Measurements from ENCODE around the gene WFIKKN2. TPM values are rescaled to one million over a fixed set of nuclear protein-coding genes. Genes with fewer than 3 reads are reported as not detected.
A peak's percentile ranks its signal among the peaks of the same experiment; 100 is the strongest.

WFIKKN2 gene
- total RNA-seq, 1 donor from 2014 or later: not detected

GRCh38 chr17:50837286-50837979, 2.0 kb downstream of the WFIKKN2 start:
- Histone ChIP-seq H3F3A (ENCODE audit: low read depth) (peaks cover 16% of the 10 kb centered on the region), H3K4me1 (peaks cover 25% of the 10 kb centered on the region), H3K4me2 (no peak overlapping the region), H3K4me3 (no peak overlapping the region), H2AFZ (replicated peaks) (no peak overlapping the region), H3K79me2 (ENCODE audit: low read depth) (no peaks in the 10 kb centered on the region), H3K36me3 (no peaks in the 10 kb centered on the region), H3K27me3 (no peaks in the 10 kb centered on the region), H4K20me1 (ENCODE audit: low read depth) (no peaks in the 10 kb centered on the region), H3K27ac (no peak overlapping the region), H3K9ac (no peak overlapping the region), H3K9me3 (ENCODE audit: low read depth) (no peaks in the 10 kb centered on the region)
- Mint-ChIP-seq H3K4me1 (peaks cover 57% of the 10 kb centered on the region), H3K4me3 (no peak overlapping the region), H3K27me3 (ENCODE audit: insufficient read depth, low read depth) (peaks cover 20% of the 10 kb centered on the region), H3K27ac (no peak overlapping the region), H3K9me3 (no peaks in the 10 kb centered on the region), H3K36me3 (no peaks in the 10 kb centered on the region)
- DNase-seq (ENCODE audit: low spot score): no peak
- TF ChIP-seq EZH2phosphoT487 (IDR thresholded peaks at IDR 0.05): no peak
- TF ChIP-seq EZH2 (IDR thresholded peaks at IDR 0.05): no peak
- no peak for TF ChIP-seq CTCF (IDR thresholded peaks at IDR 0.05)

DNA sequence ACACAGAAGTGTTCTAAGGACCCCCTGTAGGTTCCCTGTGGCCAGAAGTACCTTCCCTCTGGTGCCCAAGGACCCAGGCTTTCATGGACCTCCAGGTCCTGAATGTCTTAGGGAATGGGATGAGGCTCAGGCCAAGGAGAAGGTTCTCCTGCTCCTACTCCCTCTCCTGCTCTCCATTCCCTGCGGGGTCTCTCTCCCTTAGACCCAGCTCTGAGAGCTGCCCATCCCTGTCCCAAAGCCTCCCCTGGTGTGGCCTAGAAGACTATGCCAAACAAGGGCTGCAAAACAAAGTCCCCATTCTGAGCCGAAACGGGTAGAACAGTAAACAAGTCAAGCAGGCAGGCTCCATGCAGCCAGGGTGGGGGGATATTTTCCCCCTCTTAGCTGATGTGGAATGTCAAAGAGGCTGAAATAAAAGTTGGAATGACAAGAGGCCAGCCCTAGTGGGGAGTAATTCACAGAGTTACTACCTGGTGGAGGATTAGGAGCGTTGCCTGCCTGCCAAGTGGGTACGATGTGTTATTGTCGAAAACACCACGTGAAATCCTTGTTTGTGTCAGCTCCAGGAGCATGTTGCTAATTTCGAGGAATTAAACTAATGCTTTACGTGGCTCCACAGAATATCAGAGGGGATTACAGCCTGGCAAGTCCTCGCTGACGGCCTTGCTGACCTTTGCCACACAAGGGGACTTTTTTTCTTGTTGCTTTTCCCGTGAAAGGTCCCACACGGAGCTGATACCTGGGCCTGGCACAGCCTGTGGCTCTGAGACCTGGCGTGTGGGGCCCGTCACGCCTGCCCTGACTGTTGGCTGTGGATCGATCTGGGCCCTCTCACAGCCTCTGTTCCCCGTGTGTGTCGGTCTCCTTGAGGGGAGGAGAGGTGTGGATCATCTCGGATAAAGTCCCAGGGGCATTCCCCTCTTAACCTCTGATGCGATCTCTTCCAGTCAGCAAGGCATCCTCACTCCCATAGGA, 2.9 kb downstream of the WFIKKN2 start:
- no peak for DNase-seq (ENCODE audit: low spot score)
- peak overlapping the region; percentile 31 for H3K27ac ChIP-seq
- H3K4me1 ChIP-seq: peaks cover 25% of the 10 kb centered on the region
- H3K79me2 ChIP-seq (ENCODE audit: low read depth): no peaks in the 10 kb centered on the region
- H3K27me3 ChIP-seq: no peaks in the 10 kb centered on the region
- no peaks in the 10 kb centered on the region for H4K20me1 ChIP-seq (ENCODE audit: low read depth)
- H3K9me3 ChIP-seq (ENCODE audit: low read depth): no peaks in the 10 kb centered on the region
- H3K4me3 Mint-ChIP-seq: peak overlapping the region; percentile 24
- peak overlapping the region; percentile 40 for H3K27ac Mint-ChIP-seq
- H3K4me2 ChIP-seq: peak overlapping the region; percentile 56
- H2AFZ ChIP-seq (replicated peaks): peak overlapping the region; percentile 64
- no peaks in the 10 kb centered on the region for H3K36me3 ChIP-seq
- H3F3A ChIP-seq (ENCODE audit: low read depth): peaks cover 16% of the 10 kb centered on the region
- TF ChIP-seq EZH2 (IDR thresholded peaks at IDR 0.05) (no peak), EZH2phosphoT487 (IDR thresholded peaks at IDR 0.05) (no peak), CTCF (IDR thresholded peaks at IDR 0.05) (no peak)
- H3K9ac ChIP-seq: no peak overlapping the region
- H3K36me3 Mint-ChIP-seq: no peaks in the 10 kb centered on the region
- H3K4me3 ChIP-seq: no peak overlapping the region
- H3K27me3 Mint-ChIP-seq (ENCODE audit: insufficient read depth, low read depth): peaks cover 20% of the 10 kb centered on the region
- H3K4me1 Mint-ChIP-seq: peaks cover 50% of the 10 kb centered on the region
- no peaks in the 10 kb centered on the region for H3K9me3 Mint-ChIP-seq

DNA sequence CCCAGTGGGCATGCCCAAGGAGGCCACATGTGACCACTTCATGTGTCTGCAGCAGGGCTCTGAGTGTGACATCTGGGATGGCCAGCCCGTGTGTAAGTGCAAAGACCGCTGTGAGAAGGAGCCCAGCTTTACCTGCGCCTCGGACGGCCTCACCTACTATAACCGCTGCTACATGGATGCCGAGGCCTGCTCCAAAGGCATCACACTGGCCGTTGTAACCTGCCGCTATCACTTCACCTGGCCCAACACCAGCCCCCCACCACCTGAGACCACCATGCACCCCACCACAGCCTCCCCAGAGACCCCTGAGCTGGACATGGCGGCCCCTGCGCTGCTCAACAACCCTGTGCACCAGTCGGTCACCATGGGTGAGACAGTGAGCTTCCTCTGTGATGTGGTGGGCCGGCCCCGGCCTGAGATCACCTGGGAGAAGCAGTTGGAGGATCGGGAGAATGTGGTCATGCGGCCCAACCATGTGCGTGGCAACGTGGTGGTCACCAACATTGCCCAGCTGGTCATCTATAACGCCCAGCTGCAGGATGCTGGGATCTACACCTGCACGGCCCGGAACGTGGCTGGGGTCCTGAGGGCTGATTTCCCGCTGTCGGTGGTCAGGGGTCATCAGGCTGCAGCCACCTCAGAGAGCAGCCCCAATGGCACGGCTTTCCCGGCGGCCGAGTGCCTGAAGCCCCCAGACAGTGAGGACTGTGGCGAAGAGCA, 4.4 kb downstream of the WFIKKN2 start:
- Histone ChIP-seq H3K4me2 (no peak overlapping the region), H4K20me1 (ENCODE audit: low read depth) (no peaks in the 10 kb centered on the region), H3K27me3 (no peaks in the 10 kb centered on the region), H3K36me3 (no peaks in the 10 kb centered on the region), H3K27ac (no peak overlapping the region), H3K9ac (no peak overlapping the region), H3K4me3 (no peak overlapping the region), H3K4me1 (peaks cover 25% of the 10 kb centered on the region), H3K9me3 (ENCODE audit: low read depth) (no peaks in the 10 kb centered on the region), H3F3A (ENCODE audit: low read depth) (peaks cover 16% of the 10 kb centered on the region), H3K79me2 (ENCODE audit: low read depth) (no peaks in the 10 kb centered on the region), H2AFZ (replicated peaks) (no peak overlapping the region)
- peaks cover 20% of the 10 kb centered on the region for H3K27me3 Mint-ChIP-seq (ENCODE audit: insufficient read depth, low read depth)
- no peak for DNase-seq (ENCODE audit: low spot score)
- TF ChIP-seq EZH2 (IDR thresholded peaks at IDR 0.05): no peak
- TF ChIP-seq EZH2phosphoT487 (IDR thresholded peaks at IDR 0.05): no peak
- TF ChIP-seq CTCF (IDR thresholded peaks at IDR 0.05): no peak
- H3K4me1 Mint-ChIP-seq: peaks cover 36% of the 10 kb centered on the region
- H3K27ac Mint-ChIP-seq: peak overlapping the region; percentile 50
- H3K9me3 Mint-ChIP-seq: no peaks in the 10 kb centered on the region
- no peak overlapping the region for H3K4me3 Mint-ChIP-seq
- H3K36me3 Mint-ChIP-seq: no peaks in the 10 kb centered on the region

All from neural progenitor cell (in vitro differentiated cells).